Lung (tissue), 12 donors: ENCODE data around the gene RNASEH2B. TPM values are rescaled to one million over a fixed set of nuclear protein-coding genes. Genes with fewer than 3 reads are reported as not detected.
A peak's percentile ranks its signal among the peaks of the same experiment; 100 is the strongest.

Source experiments
- ATAC-seq: fragments of 200-7000 bp; cut with Tn5 transposase; one replicate; pipeline ENCODE4 v1.9.1; 2020; ENCODE audit warnings: moderate number of reproducible peaks; ENCODE audit not compliant: insufficient read depth, low FRiP score
- DNase-seq, 3 donors: peaks; one replicate each; pipeline ENCODE4 v3.0.0-alpha.2; 2013 to 2017
- H3K27ac ChIP-seq, 2 donors: one replicate each; pipeline ENCODE4 v1.5.1; 2013; ENCODE audit warnings: mild to moderate bottlenecking in 2 of 2, moderate library complexity in 2 of 2, control low read depth in 1 of 2, inconsistent platforms in 1 of 2, low read depth in 1 of 2, low read length in 1 of 2
- H3K27me3 ChIP-seq, 3 donors: one replicate each; pipeline ENCODE4 v1.5.1; 2013; ENCODE audit warnings: low read length in 2 of 3; ENCODE audit not compliant: control insufficient read depth in 3 of 3, insufficient read depth in 3 of 3
- H3K36me3 ChIP-seq, 4 donors: one replicate each; pipeline ENCODE4 v1.5.1; 2013; ENCODE audit warnings: low read length in 4 of 4, mild to moderate bottlenecking in 1 of 4, moderate library complexity in 1 of 4; ENCODE audit not compliant: control insufficient read depth in 4 of 4, insufficient read depth in 4 of 4
- H3K4me1 ChIP-seq, 5 donors: one replicate each; pipeline ENCODE4 v1.5.1; 2013; ENCODE audit warnings: low read length in 5 of 5, mild to moderate bottlenecking in 2 of 5, moderate library complexity in 1 of 5; ENCODE audit not compliant: control insufficient read depth in 5 of 5, insufficient read depth in 5 of 5
- H3K4me3 ChIP-seq: one replicate; pipeline ENCODE4 v1.5.1; 2013; ENCODE audit warnings: mild to moderate bottlenecking, control low read depth, moderate library complexity
- H3K9ac ChIP-seq, 2 donors: one replicate each; pipeline ENCODE4 v1.5.1; 2013; ENCODE audit warnings: low read length in 2 of 2, control low read depth in 1 of 2; ENCODE audit not compliant: insufficient read depth in 1 of 2
- H3K9me3 ChIP-seq, 4 donors: one replicate each; pipeline ENCODE4 v1.5.1; 2013; ENCODE audit warnings: low read length in 3 of 4, mild to moderate bottlenecking in 1 of 4, moderate library complexity in 1 of 4; ENCODE audit not compliant: control insufficient read depth in 4 of 4, insufficient read depth in 3 of 4
- CTCF ChIP-seq: IDR thresholded peaks from 2 replicates; pipeline ENCODE4 v1.5.1; 2012; ENCODE audit warnings: mild to moderate bottlenecking; ENCODE audit errors: control extremely low read depth, extremely low read depth
- WGBS, 2 donors: extraction: QIAGEN DNeasy Blood & Tissue Kit; methylation state at CpG; one replicate each; pipeline ENCODE4 v1.1.7; 2013; 5-methylcytosine and 5-hydroxymethylcytosine counted together
- polyA plus RNA-seq, 2 donors: library from polyadenylated mRNA; stranded (reverse); fragments of 200-250 nt; gene quantifications; one replicate each; pipeline ENCODE4 v1.2.1, GENCODE V29; 2013
- total RNA-seq, 2 donors: library from RNA; depleted of rRNA in 1 of 2; stranded (reverse); fragments of >200 nt in 1 of 2; gene quantifications; one replicate each; pipeline ENCODE4 v1.2.1, GENCODE V29; 2014 to 2021
- donor health status: control.
- donor health status: control.
- donor health status: Bipolar disorder and iron deficiency.
- donor health status: healthy.
- donor health status: DM: yes; HTN: yes; CAD: no.

RNASEH2B gene
- total and polyA plus RNA-seq, 4 donors: 29.6 to 115 (median 57.8) TPM

- DNase-seq (peak in 2 of 3 donors; percentile 69 to 75), ATAC-seq (no peak)
- 53 to 69% methylated on average over 2 of the region's 2 CpGs for WGBS, 2 donors
- peak overlapping the region in 1 of 2 donors; percentile 43 for H3K9ac ChIP-seq
- no peak overlapping the region for H3K27ac ChIP-seq
- peaks cover 0 to 8% (median 3%) of the 10 kb centered on the region in 4 donors for H3K9me3 ChIP-seq
- TF ChIP-seq CTCF: no peak
- H3K27me3 ChIP-seq: no peaks in the 10 kb centered on the region
- H3K36me3 ChIP-seq: peaks cover under 1 to 8% (median 3%) of the 10 kb centered on the region in 4 donors
- H3K4me1 ChIP-seq: peaks cover 0 to 43% (median 3%) of the 10 kb centered on the region in 5 donors
- H3K4me3 ChIP-seq: no peak overlapping the region
These were observed 18.5 kb downstream of the RNASEH2B start for GRCh38 chr13:50928102-50928501.

- Histone ChIP-seq H3K4me3 (no peak overlapping the region), H3K27ac (no peak overlapping the region), H3K4me1 (peaks cover 0 to 43% (median 3%) of the 10 kb centered on the region in 5 donors), H3K9ac (peak overlapping the region in 1 of 2 donors; percentile 43), H3K27me3 (no peaks in the 10 kb centered on the region), H3K9me3 (peaks cover 0 to 8% (median 1%) of the 10 kb centered on the region in 4 donors), H3K36me3 (peaks cover 3 to 8% (median 3%) of the 10 kb centered on the region in 4 donors)
- no peak for TF ChIP-seq CTCF
- WGBS, 2 donors: 66 to 76% methylated on average over 3 of the region's 3 CpGs
- ATAC-seq: no peak
- DNase-seq: no peak
These were observed 19.3 kb downstream of the RNASEH2B start for GRCh38 chr13:50928659-50929462.

- Histone ChIP-seq H3K9ac (no peak overlapping the region), H3K36me3 (peaks cover 8 to 27% (median 14%) of the 10 kb centered on the region in 4 donors), H3K27me3 (no peaks in the 10 kb centered on the region), H3K4me3 (no peak overlapping the region), H3K9me3 (no peaks in the 10 kb centered on the region), H3K4me1 (peaks cover 0 to 41% (median 5%) of the 10 kb centered on the region in 5 donors), H3K27ac (no peak overlapping the region)
- no peak for ATAC-seq
- WGBS, 2 donors: 88 to 91% methylated on average over 6 of the region's 6 CpGs
- TF ChIP-seq CTCF: no peak
- DNase-seq: no peak
These were observed 22.5 kb downstream of the RNASEH2B start for GRCh38 chr13:50932091-50932490.
